Hematopoietic multipotent progenitor cell (in vitro differentiated cells): ENCODE results near the gene HSPA1L. TPM values are rescaled to one million over a fixed set of nuclear protein-coding genes. Genes with fewer than 3 reads are reported as not detected.
"Not testable (repeated sequence)": the region's sequence is repeated elsewhere in the genome, so short reads cannot be mapped to it uniquely, and the experiment has no call there.

Experiments used
- DNase-seq, 3 donors: peaks; one replicate each; pipeline ENCODE4 v3.0.0-alpha.2; 2011 to 2015; ENCODE audit warnings: low read depth in 2 of 3, low spot score in 2 of 3
- total RNA-seq: library from RNA; depleted of rRNA; stranded (reverse); fragments of >200 nt; gene quantifications from one replicate; pipeline ENCODE4 v1.2.3, GENCODE V29; 2012

HSPA1L gene
- total RNA-seq, 1 donor = 1.9 TPM

DNA sequence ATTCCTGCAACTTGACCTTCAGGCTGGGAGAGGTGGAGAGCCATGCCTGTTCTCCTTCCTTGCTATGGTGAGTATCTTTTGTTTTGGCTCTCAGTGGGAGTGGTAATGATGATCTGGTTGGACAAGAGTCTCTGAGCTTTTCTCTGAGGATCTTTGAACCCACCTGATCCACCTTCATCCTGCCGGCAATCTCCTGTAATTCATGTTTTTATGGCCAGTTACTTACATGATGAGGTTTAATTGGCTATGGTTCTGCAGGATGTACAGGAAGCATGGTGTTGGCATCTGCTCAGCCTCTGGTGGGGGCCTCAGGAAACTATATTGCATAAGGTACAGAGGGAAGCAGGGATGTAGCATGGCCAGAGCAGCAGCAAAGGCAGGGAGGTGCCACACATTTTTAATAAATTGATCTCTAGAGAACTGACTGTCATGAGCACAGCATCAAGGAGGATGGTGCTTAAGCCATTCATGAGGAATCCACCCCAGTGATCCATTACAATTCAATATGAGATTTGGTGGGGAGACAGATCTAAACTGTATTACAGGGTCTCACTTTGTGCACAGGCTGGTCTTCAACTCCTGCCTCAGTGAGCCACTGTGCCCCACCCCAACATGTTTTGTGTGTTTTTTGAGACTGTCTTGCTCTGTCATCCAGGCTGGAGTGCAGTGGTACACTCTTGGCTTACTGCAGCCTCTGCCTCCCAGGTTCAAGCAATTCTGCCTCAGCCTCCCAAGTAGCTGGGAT lies 22.5 kb upstream of the HSPA1L start:
- DNase-seq = no peak

DNA sequence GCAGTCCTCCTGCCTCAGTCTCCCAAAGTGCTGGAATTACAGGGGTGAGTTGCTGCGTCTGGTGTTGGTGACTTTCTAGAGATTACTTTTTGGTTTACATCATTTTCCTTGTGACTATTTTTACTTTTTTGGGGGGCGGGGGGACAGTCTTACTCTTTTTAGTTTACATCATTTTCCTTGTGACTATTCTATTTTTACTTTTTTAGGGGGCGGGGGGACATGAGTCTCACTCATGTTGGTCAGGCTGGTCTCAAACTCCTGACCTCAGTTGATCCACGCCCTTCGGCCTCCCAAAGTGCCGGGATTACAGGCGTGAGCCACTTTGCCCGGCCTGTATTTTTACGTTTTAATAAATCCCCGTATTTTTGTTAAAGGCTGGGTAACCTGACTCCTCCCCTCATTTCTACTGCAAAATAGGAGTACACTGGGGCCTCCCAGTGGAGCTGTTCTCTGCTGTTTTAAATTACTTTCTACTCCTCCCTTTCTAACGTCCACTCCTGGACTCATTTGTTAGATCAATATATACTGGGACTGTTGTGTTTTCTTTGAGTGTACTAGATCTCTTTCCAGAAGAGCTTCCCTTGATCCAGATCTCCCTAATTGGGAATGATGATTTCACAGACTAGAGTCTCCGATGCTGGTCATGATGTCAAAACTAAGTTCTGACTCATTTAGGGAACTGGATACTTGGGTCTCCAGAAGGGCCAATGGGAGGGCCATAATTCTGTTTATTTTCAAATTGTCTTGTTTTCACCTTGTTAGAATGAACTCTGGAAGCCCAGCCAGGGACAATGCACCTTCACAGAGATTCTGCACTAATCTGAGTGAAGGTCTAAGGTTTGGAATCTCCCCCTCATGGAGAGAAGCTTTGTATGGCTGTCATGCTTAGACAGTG lies 21.6 kb upstream of the HSPA1L start:
- peak in 1 of 3 donors; percentile 43 for DNase-seq

DNA sequence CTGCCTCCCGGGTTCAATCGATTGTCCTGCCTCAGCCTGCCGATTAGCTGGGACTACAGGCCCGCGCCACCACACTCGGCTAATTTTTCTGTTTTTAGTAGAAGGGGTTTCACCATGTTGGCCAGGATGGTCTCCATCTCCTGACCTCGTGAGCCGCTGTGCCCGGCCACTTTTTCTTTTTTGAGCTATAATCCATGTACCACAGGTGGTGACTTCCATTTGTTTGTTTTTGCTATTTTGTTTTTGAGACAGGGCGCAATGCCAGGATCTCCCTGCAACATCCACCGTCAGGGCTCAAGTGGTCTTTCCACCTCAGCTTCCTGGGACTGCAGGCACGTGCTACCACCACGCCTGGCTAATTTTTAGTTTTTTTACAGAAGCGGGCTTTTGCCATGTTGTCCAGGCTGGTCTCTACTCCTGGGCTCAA lies 21.0 kb upstream of the HSPA1L start:
- no peak for DNase-seq

DNA sequence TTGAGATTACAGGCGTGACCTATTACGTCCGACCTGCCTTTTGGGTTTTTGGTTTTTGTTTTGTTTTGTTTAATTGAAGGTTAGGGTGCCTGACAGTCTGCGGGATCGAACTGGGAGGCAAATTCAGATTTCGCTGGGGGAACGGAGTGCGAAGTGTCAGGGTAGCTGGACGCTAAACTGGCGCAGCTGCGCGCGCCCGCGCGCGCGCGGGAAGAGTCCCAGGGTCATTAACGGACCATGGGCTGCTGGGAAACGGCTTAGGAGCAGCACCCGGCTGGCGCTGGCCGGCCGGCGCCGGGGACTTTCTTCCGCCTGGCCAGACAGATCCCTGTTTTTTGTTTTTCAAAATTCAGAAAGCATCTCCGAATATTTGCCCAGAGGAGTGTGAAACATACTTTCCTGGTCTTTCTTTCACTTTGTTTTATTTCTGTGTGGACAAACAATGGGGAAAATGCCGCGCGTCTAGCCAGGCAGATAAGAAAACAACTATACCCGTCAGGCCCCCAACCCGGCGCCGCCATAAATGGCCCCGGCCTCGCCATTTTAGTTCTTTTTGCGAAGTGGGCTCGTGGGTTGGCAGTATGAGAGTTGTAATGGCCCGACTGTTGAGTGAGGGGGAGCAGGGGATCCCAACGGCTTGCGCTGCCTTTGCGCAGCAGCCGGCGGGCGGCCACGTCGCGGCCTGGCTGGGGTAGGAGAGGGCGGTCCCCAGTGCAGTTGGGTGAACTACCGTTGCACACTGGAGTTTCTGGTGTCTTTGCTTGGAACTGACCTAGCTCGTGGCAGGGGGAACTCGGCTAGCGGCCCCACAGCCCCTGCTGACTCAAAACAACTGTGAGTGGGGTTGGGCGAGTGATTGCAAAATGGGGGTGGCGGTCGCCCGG lies 19.5 kb upstream of the HSPA1L start:
- DNase-seq = peak; percentile 74 to 88 (median 76)

DNA sequence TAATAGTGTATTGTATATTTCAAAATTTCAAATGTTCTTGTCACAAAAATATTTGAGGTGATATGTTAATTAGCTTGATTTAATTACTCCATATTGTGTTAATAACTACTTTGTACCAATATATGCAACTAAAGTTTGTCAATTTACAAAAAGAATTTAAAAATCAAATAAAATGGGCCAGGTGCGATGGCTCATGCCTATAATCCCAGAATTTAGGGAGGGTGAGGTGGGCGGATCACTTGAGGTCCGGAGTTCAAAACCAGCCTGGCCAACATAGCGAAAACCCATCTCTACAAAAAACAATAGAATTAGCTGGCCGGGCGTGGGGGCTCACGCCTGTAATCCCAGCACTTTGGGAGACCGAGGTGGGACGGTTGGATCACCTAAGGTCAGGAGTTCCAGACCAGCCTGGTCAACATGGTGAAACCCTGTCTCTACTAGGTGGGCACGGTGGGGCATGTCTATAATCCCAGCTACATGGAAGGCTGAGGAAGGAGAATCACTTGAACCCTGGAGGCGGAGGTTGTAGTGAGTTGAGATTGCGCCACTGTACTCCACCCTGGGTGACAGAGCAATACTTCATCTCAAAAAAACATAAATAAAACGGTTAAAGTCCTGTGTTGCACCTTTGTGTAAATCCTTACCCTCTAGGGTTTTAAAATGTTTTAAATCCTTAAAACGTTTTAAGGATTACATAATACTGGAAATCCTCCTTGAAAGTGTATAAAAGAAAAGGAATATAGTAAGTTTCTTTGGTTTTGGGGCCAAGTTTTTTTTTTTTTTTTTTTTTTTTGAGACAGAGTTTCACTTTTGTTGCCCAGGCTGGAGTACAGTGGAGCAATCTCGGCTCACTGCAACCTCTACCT lies 16.5 kb upstream of the HSPA1L start:
- no peak for DNase-seq

DNA sequence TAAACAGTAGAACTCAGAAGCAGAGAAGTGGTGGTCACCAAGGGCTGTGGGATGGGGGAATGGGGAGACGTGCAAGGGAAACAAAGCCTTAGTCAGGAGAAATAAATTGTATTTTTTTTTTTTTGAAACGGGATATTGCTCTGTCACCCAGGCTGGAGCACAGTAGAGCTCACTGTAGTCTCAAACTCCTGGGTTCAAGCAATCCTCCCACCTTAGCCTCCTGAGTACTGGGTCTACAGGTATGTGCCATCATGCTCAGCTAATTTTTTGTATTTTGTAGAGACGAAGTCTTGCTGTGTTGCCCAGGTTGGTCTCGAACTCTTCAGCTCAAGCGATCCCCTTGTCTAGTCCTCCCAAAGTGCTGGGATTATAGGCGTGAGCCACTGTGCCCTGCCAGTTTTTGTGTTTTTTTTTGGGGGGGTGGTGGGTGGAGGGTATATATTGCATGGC lies 15.8 kb upstream of the HSPA1L start:
- DNase-seq = no peak

DNA sequence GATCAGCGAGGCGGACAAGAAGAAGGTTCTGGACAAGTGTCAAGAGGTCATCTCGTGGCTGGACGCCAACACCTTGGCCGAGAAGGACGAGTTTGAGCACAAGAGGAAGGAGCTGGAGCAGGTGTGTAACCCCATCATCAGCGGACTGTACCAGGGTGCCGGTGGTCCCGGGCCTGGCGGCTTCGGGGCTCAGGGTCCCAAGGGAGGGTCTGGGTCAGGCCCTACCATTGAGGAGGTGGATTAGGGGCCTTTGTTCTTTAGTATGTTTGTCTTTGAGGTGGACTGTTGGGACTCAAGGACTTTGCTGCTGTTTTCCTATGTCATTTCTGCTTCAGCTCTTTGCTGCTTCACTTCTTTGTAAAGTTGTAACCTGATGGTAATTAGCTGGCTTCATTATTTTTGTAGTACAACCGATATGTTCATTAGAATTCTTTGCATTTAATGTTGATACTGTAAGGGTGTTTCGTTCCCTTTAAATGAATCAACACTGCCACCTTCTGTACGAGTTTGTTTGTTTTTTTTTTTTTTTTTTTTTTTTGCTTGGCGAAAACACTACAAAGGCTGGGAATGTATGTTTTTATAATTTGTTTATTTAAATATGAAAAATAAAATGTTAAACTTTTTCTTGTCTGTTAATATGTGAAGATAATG lies 14.7 kb upstream of the HSPA1L start:
- peak in 1 of 3 donors; percentile 77 for DNase-seq

DNA sequence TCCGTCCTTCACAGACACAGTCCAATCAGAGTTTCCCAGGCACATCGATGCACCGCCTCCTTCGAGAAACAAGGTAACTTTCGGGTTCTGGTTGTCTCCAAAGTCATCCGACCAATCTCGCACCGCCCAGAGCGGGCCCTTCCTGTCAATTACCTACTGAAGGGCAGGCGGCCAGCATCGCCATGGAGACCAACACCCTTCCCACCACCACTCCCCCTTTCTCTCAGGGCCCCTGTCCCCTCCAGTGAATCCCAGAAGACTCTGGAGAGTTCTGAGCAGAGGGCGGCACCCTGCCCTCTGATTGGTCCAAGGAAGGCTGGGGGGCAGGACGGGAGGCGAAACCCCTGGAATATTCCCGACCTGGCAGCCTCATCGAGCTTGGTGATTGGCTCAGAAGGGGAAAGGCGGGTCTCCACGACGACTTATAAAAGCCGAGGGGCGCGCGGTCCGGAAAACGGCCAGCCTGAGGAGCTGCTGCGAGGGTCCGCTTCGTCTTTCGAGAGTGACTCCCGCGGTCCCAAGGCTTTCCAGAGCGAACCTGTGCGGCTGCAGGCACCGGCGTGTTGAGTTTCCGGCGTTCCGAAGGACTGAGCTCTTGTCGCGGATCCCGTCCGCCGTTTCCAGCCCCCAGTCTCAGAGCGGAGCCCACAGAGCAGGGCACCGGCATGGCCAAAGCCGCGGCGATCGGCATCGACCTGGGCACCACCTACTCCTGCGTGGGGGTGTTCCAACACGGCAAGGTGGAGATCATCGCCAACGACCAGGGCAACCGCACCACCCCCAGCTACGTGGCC lies 12.4 kb upstream of the HSPA1L start, which contains the start of gene HSPA1B:
HSPA1B (plus strand) TSS at position 453 of the 794 bp plus-strand sequence; CDS start at position 666, 213 bp downstream.
- peak; percentile 66 to 100 (median 99) for DNase-seq

DNA sequence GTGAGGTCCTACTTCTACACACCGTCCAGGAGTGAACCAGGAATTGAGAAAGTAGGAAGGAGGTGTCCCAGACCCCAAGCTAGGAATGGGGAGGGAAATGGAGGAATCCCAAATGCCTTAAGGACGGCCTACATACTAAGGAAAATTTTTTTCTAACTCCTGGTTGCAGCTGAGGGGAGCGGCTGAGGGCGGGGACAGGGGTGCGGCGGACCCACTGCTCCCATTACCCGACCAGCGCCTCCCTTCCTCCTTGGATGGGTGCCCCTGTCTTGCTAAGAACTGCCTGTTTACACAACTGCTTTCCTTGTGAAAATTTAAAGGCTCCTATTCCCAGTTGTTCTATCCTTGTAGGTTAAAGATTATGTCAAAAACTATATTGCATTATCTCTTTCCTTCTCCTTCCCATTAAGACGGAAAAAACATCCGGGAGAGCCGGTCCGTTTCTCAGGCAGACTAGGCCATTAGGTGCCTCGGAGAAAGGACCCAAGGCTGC lies 11.8 kb upstream of the HSPA1L start:
- no peak for DNase-seq

DNA sequence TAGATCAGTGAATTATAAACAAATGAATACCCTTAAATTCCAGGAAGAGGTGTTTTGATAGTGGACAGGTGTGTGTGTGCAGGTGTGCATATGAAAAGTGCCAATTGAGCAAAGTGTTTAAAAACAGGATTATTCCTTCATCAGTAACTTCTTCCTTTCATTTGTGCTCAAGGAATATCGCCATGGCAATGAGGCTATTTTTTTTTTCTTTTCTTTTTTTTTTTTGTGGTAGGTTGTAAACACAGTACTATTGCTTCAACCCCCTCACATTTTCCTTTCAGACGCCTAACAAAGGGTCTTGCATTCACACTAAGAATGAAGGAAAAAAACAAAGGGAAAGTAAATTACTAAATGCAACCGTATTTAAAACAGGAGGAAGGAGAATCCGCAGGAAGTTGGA lies 10.5 kb upstream of the HSPA1L start:
- DNase-seq = no peak

DNA sequence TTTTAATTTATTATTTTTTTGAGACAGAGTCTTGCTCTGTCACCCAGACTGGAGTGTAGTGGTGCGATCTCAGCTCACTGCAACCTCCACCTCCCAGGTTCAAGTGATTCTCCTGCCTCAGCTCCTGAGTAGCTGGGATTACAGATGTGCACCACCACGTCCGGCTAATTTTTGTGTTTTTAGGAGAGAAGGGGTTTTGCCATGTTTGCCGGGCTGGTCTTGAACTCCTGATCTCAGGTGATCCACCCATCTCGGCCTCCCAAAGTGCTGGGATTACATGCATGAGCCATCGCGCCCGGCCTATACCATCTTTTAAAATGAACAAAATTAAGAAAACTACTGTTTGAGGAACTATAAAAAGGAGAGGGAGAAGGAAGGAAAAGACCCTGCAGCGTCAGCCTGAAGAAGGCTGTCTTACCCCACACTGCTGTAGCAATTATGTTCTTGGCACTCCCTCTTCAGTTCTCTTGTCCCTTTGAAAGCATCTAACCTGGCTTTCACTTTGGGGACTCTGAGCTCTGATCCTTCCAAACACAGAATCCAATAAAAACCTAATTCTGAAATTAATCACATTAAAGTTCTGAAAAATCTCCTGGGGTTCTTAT lies 8.6 kb upstream of the HSPA1L start:
- DNase-seq = not testable (repeated sequence)

DNA sequence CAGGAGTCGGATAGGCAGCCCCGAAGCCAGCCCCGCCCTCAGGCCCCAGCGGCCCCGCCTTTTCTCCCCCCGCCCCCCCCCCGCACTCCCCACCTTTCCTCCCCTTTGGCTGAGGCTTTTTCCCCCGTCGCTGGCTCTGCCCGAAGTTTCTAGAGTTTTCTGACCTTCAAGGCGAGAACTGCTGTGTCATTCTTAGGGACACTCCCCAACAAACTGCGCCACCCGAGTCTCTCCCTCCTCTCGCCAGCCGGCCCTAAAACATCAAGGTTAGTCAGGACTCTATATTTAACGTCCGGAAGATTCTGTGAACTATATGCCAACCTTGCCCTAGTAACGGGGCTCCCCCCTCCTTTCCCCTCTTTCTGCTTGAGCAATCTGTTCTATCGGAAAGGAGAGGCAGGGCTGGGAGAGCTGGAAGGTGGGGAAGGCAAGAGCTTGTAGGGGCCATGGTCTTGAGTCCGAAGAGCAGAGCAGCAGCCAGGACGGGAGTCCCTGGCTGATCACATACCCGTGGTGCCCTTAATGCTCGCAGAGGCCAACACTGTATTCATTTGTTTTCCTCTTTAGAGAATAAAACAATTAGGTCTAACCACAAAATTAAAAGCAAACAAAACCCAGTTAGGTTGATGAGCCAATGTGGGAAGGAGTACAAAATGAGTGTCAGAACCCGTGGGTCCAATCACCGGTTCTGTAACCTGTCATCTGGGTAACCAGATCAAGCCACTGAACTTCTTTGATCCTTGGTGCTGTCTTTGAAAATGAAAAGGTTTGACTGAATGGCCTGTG lies 7.1 kb upstream of the HSPA1L start:
- peak; percentile 37 to 82 (median 80) for DNase-seq

DNA sequence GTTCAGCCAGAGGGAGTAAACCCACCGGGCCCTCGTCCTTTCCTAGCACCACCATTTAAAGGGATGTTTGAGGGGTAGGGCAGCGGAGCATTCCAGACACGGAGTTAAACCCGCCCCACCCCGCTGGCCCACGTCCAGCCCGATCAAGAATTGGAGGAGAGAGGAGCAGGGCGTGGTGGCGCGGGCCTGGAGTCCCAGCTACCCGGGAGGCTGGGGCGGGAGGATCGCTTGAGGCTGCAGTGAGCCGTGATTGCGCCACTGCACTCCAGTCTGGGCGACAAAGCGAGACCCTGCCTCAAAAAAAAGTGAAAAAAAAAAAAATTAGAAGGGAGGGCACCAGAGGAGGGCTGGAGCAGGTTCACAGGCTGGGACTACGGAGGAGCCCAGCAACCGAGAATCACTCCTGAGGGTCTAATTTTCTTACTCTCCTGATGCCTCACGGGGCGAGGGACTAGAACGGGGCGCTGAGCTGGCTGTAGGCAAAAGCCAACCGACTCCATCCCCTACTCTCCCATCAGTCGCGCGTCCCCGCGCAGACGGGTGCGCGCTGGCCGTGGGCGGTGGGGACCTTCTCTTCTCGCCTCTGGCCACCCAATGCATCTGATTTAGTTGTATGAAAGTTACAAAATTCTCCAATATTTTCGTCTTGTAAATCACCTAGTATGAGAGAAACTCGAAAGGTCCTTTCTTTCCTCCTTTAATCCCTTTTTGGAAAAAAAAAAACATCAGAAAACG lies 6.4 kb upstream of the HSPA1L start:
- peak in 1 of 3 donors; percentile 56 for DNase-seq

DNA sequence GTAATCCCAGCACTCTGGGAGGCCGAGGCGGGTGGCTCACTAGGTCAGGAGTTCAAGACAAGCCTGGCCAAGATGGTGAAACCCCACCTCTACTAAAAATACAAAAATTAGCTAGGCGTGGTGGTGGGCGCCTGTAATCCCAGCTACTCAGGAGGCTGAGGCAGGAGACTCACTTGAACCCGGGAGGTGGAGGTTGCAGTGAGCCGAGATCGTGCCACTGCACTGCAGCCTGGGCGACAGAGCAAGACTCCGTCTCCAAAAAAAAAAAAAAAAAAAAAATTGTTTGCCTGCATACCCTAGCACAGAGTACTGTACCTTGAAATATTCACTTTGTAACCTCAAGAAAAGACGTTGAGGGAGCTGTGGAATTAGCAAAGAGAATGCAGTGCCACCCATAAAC lies 5.3 kb upstream of the HSPA1L start:
- not testable (repeated sequence) for DNase-seq

DNA sequence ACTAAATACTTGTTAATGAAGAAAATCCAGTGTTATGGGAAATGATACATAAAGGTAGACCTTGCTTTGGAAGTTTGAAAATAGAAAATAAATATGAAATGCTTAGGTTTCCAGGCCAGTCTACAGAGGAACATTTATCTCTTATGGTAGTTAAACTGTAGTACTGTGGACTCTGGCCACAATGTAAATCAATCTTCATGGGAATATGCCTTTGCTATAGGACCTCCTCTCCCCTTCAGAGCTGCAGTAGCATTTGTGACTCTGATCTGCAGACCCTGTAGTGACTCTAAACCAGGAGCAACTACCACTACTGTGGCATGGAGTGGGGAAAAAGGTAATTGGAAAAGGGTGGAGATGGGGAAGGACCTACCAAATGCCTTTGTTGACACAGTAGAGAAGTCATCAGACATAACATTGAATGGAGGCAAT lies 4.8 kb upstream of the HSPA1L start:
- no peak for DNase-seq

DNA sequence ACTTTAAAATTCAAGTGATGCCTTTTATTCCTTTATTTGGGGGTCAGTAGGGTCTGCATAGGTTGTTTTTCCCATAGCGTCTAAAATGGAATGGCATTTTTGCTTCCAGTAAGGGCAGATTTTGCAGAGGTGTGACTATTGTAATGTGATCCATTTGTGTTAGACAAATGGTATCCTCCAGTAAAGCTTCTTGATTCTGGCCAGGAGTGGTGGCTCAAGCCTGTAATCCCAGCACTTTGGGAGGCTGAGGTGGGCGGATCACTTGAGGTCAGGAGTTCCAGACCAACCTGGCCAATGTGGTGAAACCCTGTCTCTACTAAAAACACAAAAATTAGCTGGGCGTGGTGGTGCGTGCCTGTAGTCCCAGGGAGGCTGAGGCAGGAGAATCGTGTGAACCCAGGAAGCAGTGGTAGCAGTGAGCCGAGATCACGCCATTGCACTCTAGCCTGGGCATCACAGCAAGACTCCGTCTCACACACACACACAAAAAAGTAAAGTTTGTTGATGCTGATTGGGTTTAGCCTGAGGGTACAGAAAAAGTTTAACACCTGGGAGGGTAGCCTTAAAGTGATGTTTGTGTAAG lies 2.9 kb upstream of the HSPA1L start:
- not testable (repeated sequence) for DNase-seq
